GM21576 (cell line): ENCODE data around the gene DRC3.
"Not testable (repeated sequence)": the region's sequence is repeated elsewhere in the genome, so short reads cannot be mapped to it uniquely, and the experiment has no call there.

Source experiments
- ATAC-seq: cut with Tn5 transposase; IDR thresholded peaks from one replicate; pipeline ENCODE4 v1.9.1; 2021; ENCODE audit warnings: mild to moderate bottlenecking, moderate library complexity; ENCODE audit not compliant: unreplicated experiment

Gene DRC3

GRCh38 chr17:17940441-17940911 lies 32.2 kb upstream of the DRC3 start:
- no peak for ATAC-seq

DNA sequence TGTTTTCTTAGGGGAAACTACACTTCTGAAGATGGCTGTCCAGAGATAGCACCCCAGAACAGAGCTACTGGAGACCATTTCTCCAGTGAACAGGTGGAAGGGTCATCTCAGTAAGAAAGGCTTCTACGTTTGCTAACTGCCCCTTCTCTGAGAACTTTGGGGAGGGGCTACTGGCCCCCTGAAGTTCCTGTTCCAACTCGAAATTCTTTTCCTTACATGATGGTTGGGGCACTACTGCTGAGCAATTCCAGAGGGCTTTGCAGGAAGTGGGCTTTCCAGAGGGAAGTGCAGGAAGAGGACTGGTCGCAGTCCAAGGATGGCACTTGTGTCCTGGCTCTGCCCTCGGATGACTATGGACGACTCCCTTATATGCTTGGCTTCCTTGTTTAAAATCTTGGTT lies 31.6 kb upstream of the DRC3 start:
- ATAC-seq, result no peak

DNA sequence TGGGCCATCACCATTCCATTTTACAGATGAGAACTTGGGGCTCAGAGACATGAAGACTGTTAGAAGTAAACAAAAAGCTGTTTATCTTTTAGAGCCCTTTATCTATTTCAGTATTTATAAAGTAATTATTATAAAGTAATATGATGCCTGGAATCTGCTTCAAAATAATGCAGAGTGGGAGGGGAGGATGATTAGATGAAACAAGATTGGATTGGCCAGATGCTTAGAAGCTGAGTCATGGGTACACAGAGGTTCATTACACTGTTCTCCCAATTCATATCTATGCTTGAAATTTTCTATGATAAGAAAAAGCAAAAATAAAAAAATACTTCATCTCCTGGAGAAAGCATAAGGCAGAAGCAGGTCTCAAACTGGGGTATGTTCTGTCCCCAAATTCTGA lies 29.8 kb upstream of the DRC3 start:
- no peak for ATAC-seq

DNA sequence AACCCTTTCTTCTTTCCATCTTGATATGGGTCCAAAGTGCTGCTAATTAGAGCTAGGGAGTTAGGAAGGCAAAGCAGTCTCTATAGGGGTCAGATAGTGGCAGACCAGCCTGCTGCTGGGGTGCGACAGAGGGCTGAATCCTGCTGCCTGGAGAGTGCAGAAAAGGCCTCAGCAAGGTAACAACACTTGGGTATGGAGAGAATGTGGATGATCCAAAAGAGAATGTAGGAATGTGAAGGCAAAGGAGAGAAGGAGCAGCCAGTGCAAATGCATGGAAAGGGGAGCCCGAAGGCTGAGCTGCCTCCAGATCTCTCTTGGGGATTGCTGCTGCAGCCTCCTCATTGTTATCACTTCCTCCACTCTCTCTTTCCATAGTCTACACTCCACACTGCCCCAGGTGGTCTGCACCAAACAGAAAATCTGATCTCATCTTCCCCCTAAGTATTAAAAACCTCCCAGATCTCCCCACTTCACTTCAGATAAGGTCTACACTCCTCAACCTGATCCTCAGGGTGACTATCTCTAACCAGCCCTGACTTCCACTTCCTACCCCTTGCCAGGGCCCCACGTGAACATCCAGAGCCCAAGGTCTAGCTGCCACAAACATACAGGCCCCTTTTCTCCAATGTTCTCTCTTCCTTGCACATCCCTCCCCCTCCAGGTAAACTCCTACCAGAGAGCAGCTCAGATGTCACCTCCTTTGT lies 29.2 kb upstream of the DRC3 start:
- no peak for ATAC-seq

- no peak for ATAC-seq
Observed at GRCh38 chr17:17944242-17944641, 28.4 kb upstream of the DRC3 start.

DNA sequence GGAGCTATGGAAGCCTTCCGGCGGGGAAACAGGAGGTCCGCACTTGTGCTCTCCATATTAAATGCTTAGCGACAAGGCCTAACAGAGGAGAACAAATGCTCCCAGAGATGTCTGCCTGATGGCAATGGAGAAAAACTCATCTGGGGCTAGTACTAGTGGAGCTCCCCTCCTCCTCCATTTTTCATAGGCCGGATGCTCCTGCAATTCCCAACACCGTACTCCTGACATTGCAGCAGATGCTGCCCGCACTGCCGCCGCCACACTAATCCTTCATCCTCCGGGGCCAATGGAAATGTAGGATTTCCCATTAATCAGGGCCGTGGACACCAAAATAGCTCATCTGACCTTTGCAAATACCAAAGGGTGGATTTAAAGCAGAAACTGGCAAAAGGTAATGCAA lies 27.9 kb upstream of the DRC3 start:
- no peak for ATAC-seq

DNA sequence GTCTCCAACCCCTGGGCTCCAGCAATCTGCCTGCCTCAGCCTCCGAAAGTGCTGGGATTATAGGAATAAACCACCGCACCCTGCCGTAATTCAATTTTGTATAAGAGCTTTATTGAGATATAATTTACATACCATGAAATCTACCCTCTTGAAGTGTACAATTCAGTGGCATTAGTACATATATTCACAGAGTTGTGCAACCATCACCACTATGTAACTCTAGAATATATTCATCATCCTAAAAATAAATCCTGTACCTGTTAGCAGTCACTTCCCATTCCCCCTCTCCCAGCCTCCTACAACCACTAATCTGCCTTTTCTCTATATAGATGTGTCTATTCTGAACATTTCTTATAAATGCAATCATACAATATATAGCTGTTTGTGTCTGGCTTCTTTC lies 26.6 kb upstream of the DRC3 start:
- no peak for ATAC-seq

DNA sequence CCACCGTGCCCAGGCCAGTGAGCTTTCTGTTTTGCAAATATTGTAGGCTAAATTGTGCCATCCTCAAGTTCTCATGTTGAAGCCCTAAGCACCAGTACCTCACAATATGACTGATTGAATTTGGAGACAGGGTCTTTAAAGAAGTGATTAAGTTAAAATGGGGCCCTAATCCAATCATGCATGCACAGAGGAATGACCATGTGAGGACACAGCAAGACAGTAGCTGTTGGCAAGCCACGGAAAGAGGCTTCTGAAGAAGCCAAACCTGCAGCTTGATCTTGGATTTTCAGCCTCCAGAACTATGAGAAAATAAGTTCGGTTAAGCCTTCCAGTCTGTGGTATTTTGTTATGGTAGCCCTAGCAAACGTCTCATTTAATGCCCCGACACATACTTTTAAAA lies 25.4 kb upstream of the DRC3 start:
- no peak for ATAC-seq

- no peak for ATAC-seq
Observed at GRCh38 chr17:17947966-17948365, 24.7 kb upstream of the DRC3 start.

DNA sequence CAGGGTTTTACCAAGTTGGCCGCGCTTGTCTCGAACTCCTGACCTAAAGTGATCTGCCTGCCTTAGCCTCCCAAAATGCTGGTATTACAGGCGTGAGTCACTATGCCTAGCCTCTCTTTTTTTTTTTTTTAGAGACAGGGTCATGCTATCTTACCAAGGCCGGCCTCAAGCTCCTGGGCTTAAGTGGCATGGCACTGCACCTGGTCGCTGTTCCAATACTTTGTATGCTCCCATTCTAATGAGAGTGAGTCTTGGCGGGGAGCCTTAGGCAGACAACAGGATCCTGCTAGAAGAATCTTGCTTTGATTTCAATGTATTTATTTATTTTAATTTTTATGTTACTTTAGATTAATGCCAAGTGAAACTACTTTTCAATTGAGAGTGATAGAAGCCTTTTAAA lies 22.3 kb upstream of the DRC3 start:
- ATAC-seq, result no peak

DNA sequence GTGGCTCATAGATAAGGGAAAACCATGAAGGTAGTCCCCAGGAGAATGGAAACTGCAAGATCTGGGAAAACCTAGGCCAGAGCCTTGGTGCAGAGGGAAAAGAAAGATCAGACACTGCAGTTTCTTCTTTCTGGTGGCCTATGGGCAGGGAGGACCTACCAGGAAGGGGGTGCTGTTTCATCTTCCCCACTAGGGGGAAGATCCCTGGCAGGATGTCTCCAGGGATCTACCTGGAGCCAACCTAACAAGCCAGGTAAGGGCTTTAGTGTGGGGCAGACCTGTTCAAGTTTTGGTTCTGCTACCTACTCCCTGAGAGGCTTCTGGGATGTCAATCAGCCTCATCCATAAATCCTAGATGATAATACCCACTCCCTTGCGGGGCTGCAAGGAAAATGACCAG lies 21.9 kb upstream of the DRC3 start:
- no peak for ATAC-seq

- no peak for ATAC-seq
Observed at GRCh38 chr17:17951524-17951923, 21.1 kb upstream of the DRC3 start.

DNA sequence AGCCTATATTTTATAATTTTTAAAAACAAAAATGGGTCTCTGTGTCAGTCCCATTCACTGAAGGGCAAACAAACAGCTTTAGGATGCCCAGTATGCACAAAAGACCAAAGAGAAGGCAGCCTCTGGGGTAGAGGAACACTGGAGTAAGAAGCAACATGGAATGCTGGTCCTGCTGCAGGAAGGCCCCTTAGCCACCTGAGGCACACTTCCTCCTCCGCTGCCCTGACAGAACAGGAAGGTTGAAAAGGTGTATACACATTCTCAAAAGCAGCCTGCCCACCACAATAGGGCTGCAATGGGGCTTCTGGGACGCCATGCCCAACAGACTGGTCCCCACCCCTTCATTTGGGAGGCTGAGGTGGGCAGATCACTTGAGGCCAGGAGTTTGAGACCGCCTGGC lies 20.0 kb upstream of the DRC3 start:
- ATAC-seq, result no peak

GRCh38 chr17:17954079-17954478 lies 18.6 kb upstream of the DRC3 start:
- ATAC-seq, result no peak

DNA sequence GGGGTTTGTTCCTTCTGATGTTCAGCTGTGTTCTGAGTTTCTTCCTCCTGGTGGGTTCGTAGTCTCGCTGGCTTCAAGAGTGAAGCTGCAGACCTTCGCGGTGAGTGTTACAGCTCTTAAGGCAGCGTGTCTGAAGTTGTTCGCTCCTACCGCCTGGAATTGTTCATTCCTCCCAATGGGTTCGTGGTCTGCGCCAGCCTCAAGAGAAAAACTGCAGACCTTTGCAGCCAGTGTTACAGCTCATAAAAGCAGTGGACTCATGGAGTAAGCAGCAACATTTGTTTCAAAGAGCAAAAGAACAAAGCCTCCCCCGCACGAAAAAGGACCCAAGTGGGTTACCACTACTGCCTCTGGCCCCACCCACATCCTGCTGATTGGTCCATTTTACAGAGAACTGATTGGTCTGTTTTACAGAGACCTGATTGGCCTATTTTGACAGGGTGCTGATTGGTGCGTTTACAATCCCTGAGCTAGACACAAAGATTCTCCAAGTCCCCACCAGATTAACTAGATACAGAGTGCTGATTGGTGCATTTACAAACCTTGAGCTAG lies 16.8 kb upstream of the DRC3 start:
- not testable (repeated sequence) for ATAC-seq

DNA sequence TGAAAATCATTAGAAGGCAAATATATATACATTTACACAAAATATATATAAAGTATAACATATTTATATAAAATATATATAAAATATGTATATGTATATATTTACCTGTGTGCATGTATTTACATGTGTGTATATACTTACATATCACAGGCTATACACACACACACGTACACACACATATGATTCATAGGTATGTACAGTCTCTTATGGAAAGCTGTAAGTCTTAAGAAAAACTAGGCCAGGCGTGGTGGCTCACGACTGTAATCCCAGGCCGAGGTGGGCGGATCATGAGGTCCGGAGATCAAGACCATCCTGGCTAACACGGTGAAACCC lies 15.1 kb upstream of the DRC3 start:
- ATAC-seq, result no peak

DNA sequence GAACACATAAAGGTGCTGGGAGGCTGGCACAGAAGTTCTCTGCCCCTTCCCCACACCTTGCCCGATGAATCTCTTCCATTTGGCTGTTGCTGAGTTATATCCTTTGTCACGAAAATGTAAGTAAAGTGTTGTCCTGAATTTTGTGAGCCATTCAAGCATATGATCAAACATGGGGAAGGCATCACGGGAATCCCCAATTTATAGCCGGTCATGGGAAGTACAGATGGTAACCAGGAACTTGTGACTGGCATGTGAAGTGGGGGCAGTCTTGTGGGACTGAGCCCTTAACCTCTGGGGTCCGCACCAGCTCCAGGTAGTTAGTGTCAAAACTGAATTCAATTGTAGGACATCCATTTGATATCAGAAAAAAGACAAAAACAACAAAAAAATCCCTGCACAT lies 13.7 kb upstream of the DRC3 start:
- no peak for ATAC-seq

DNA sequence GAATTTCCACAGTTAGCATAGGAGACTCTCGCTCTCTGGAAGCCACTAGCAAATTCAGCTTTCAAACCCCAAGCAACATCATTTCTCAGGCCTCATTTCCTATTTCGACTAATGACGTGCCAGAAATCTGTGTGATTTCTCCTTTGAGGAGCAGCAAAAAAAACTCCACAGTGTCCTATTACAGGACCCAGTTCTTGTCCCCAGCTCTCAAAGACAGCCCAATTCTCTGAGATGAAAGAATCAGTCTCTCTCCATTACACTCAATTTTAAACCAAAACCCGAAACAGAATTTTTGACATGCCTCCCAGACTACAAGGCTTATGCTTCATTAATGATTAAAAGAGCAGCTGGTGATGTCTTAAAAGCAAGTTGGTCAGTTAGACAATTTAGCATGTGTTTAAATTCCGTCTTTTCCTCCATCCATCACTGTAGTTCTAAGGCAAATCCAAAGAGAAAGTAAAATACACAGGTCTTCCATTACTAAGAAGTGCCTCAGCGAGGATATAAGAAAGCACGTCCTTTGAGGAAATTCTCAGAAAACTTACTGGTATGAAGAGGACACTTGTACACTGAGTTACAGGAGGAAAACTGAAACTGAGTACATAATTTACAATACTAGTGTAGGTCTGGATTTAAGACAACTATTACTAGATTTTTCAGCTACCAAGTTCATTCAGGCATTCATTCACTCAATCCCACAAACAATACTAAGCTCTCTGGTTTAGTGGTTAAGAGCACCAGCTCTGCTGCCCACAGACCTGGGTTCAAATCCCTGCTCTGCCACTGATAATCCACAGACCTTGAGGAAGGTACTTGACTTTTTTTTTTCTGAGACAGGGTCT lies 12.9 kb upstream of the DRC3 start:
- no peak for ATAC-seq

GRCh38 chr17:17960500-17961030 lies 12.1 kb upstream of the DRC3 start:
- no peak for ATAC-seq

- no peak for ATAC-seq
Observed at GRCh38 chr17:17963066-17963465, 9.6 kb upstream of the DRC3 start.

- no peak for ATAC-seq
Observed at GRCh38 chr17:17963694-17964436, 8.8 kb upstream of the DRC3 start.
